ENCODE data around the gene ANK2.

The ANK2 gene

GRCh38 chr4:113384600-113384999, 335.1 kb downstream of the ANK2 start:
- TF ChIP-seq GATA3 (IDR thresholded peaks at IDR 0.05; ENCODE audit: low read depth, low read length) (no peak), GATA2 (IDR thresholded peaks at IDR 0.05; ENCODE audit: low read depth, low read length) (no peak)

GRCh38 chr4:113385281-113385899, 335.9 kb downstream of the ANK2 start:
- no peak for TF ChIP-seq GATA2 (IDR thresholded peaks at IDR 0.05; ENCODE audit: low read depth, low read length)
- no peak for TF ChIP-seq GATA3 (IDR thresholded peaks at IDR 0.05; ENCODE audit: low read depth, low read length)

DNA sequence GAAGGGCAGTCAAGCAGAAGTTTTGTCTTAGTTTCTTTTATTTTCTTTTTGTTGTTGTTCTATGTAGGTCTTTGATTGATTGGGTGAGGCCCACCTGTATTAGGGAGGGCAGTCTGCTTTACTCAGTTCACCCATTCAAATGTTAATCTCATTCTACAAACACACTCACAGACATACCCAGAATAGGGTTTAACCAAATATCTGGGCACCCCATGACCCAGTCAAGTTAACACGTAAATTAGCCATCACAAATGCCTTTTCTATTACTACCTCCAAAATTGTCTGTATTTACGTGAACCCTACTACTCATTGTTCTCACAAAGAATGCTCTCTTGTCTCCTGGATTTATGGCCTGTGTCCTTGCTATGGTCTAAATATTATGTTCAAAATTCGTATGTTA, 339.7 kb downstream of the ANK2 start:
- TF ChIP-seq GATA3 (IDR thresholded peaks at IDR 0.05; ENCODE audit: low read depth, low read length) = no peak
- no peak for TF ChIP-seq GATA2 (IDR thresholded peaks at IDR 0.05; ENCODE audit: low read depth, low read length)

DNA sequence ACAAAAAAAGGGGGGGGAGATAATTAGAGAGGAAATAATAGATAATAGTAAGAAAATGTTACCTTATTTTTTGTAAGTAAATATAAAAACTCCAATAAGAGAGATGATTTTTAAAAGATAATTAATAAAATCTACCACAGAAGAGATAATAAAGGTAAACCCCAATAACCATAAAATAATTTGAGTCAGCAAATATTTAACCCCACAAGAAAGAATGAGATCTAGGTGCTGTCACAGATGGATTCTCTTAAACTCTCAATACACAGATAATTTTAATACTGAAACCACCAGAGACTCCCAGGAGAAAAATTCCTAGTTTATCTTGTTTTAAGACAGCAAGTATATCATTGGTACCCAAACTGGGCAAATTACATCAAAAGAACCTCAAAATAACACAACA, 341.4 kb downstream of the ANK2 start:
- TF ChIP-seq GATA3 (IDR thresholded peaks at IDR 0.05; ENCODE audit: low read depth, low read length) = no peak
- TF ChIP-seq GATA2 (IDR thresholded peaks at IDR 0.05; ENCODE audit: low read depth, low read length) = no peak

DNA sequence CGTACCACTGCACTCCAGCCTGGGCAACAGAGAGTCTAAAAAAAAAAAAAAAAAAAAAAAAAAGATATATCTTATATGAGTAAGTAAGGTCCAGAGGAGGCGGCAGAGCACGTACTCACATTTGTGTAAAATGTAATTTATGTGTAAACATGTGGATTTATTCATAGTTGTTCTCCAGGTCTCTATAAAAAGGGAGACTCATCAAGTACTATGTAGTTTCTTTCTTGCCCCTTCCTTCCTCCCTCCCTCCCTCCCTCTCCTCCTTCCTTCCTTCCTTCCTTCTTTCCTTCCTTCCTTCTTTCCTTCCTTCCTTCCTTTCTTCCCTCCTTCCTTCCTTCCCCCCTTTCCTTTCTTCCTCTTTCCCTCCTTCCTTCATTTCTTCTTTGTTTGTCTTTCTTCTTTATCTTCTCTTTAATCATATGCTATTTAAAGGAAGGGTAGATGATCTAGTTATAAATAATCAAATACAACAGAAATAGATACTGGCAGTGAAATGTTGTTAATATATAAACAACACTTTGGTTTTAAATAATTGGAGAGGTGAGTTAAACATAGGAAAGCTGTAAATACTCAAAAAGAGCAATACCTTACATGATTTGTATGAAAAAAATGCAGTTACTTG, 344.8 kb downstream of the ANK2 start:
- TF ChIP-seq GATA3 (IDR thresholded peaks at IDR 0.05; ENCODE audit: low read depth, low read length) = no peak
- TF ChIP-seq GATA2 (IDR thresholded peaks at IDR 0.05; ENCODE audit: low read depth, low read length) = no peak

DNA sequence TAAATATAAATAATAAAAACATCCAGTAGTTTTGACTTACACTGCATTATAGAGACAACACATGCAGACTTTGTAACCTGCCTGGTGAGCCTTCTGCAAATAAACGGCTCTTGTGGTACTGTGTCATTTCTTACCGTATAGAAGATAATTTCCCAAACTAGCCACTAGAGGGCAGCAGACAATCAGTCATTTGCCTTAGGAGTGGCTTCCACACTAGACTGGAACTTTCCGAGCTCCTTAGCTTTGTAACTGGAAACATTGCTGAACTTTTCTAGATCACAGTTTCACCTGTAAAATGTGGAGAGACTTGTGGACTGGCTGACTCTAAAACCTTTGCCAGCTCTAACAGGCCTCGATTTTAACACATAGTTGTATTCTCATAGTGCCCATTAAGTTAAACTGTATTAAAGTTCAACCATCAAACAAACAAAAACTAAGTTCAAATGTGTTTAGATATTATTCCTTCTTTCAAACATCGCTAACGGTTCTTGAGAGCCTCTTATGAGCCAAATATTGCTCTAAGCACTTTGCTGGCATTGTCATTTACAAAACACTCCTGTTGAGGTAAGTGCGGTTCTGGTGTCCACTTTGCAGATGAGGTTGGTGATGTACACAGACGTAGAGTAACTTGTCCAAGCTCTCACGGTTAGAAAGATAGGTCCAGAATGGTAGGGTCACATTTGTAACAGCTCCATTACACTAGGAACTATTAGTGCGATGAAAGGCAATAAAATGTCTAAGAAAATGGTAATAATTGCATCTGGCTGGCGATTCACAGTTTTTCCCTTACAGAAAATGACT, 345.5 kb downstream of the ANK2 start:
- TF ChIP-seq GATA2 (IDR thresholded peaks at IDR 0.05; ENCODE audit: low read depth, low read length) = no peak
- no peak for TF ChIP-seq GATA3 (IDR thresholded peaks at IDR 0.05; ENCODE audit: low read depth, low read length)

- TF ChIP-seq GATA2 (IDR thresholded peaks at IDR 0.05; ENCODE audit: low read depth, low read length) = no peak
- no peak for TF ChIP-seq GATA3 (IDR thresholded peaks at IDR 0.05; ENCODE audit: low read depth, low read length)
Observed at GRCh38 chr4:113397114-113397701, 347.8 kb downstream of the ANK2 start.

DNA sequence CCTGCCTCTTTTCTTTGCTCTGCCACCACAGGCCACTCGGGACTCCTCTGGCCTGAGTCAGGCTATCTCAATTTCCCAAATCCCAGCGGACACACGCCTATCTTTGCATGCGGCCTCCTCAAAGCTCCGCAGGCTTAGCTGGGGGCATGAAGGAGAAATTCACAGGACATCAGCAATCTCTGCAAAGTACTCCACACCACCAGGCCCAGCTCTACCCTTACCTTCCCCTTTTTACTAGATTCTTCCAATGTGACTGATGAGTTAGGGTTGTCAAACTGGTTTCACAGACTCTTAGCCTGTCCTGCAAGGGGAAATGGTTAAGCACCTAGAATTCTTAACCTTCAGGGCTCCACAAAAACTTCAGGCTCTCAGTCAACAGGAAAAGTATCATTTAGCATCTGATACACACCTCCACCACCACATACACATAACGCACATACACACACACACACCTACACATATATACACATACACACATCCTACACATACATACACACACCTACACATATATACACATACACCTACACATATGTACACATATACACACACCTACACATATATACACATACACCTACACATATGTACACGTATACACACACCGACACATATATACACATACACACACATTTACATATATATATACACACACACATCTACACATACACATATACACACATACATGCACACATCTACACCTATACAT, 349.1 kb downstream of the ANK2 start:
- TF ChIP-seq GATA2 (IDR thresholded peaks at IDR 0.05; ENCODE audit: low read depth, low read length) (no peak), GATA3 (IDR thresholded peaks at IDR 0.05; ENCODE audit: low read depth, low read length) (no peak)

GRCh38 chr4:113404167-113404571, 354.7 kb downstream of the ANK2 start:
- TF ChIP-seq GATA3 (IDR thresholded peaks at IDR 0.05; ENCODE audit: low read depth, low read length) = no peak
- no peak for TF ChIP-seq GATA2 (IDR thresholded peaks at IDR 0.05; ENCODE audit: low read depth, low read length)

DNA sequence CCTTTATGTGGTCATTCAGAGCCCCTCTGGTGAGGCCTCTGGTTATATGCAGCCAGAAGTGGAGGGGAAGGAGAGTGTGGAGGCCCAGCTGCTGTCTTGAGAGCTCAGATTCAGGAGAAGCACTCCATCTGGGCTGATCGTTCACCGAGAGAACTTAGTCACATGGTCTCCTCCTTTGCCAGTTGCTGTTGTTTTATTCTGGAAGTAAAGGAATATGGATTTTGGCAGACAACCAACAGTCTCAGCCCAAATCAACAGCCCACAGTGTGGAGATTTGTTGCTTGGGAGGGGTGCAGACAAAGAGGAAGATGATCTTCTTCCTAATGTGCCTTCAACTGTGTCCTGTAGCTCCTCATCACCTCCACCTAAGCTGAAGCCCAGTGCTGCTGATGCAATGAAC, 355.4 kb downstream of the ANK2 start:
- TF ChIP-seq GATA2 (IDR thresholded peaks at IDR 0.05; ENCODE audit: low read depth, low read length) = no peak
- no peak for TF ChIP-seq GATA3 (IDR thresholded peaks at IDR 0.05; ENCODE audit: low read depth, low read length)

- no peak for TF ChIP-seq GATA2 (IDR thresholded peaks at IDR 0.05; ENCODE audit: low read depth, low read length)
- TF ChIP-seq GATA3 (IDR thresholded peaks at IDR 0.05; ENCODE audit: low read depth, low read length) = no peak
Observed at GRCh38 chr4:113405874-113406722, 356.6 kb downstream of the ANK2 start.

DNA sequence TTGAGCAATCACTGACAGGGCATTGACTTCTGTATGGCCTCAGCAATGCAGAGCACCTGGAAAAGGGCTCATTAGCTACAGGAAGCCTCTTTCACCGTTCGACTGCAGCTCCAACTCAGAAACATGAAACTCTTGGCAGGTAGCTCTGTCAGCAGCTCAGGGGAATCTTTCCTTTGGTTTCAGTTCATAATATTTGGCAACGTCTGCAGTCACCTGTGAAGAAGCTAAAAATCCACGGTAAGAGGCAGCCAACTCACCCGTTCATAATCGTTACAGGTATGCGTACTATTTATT, 357.2 kb downstream of the ANK2 start:
- no peak for TF ChIP-seq GATA3 (IDR thresholded peaks at IDR 0.05; ENCODE audit: low read depth, low read length)
- TF ChIP-seq GATA2 (IDR thresholded peaks at IDR 0.05; ENCODE audit: low read depth, low read length) = no peak

DNA sequence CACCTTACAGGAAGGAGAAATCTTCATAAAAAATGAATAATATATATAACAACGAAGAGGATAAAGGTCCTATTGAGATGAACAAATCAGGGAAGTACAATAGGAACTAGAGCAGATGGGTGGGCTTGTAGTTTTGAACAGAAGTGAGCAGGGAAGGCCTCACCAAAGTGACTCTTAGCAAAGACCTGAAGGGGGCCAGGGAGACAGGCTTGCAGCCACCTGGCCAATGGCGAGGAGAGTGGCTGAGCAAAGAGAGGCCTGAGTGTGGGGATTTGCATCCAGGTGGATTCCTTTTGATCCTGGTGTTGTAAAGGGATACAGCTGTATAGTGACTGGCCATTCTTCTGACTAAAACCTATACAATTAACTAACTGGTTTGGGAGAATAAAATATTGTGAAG, 358.0 kb downstream of the ANK2 start:
- no peak for TF ChIP-seq GATA3 (IDR thresholded peaks at IDR 0.05; ENCODE audit: low read depth, low read length)
- no peak for TF ChIP-seq GATA2 (IDR thresholded peaks at IDR 0.05; ENCODE audit: low read depth, low read length)
